ENCODE data around the gene TSEN2. TPM values are rescaled to one million over a fixed set of nuclear protein-coding genes. Genes with fewer than 3 reads are reported as not detected.

The TSEN2 gene
- total RNA-seq, 2 experiments from 2014 or later = 33.2 to 41.4 TPM

DNA sequence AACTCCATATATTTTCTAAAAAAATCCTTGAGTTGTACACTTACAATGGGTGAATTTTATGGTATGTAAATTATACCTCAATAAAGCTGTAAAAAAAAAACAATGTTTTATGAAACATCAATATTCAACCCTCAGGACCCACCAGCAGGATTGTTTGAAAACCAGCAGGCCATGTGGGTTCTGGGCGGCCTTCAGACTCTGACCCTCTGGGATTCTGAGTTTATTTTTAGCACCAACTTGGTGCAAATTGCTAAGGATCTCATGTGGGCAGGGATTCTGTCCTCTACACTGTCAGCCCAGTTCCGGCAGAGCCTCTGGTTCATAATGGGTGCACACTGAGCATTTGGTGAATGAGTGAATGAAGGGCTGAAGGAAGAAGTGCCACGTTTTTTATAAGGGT, 24.2 kb upstream of the TSEN2 start:
- Histone ChIP-seq H3K27ac (ENCODE audit: low read depth, low read length, poor library complexity, severe bottlenecking) (no peak overlapping the region), H4K20me1 (ENCODE audit: insufficient read depth, low read length) (no peaks in the 10 kb centered on the region), H3K4me2 (ENCODE audit: low read length) (no peak overlapping the region), H3K4me1 (ENCODE audit: insufficient read depth, low read length, poor library complexity, severe bottlenecking) (no peaks in the 10 kb centered on the region), H2AFZ (ENCODE audit: low read length) (no peak overlapping the region), H3K9me2 (ENCODE audit: insufficient read depth, low read length) (no peaks in the 10 kb centered on the region), H3K79me2 (ENCODE audit: insufficient read depth, low read depth, low read length) (no peaks in the 10 kb centered on the region), H3K36me3 (ENCODE audit: insufficient read depth, low read length) (no peaks in the 10 kb centered on the region), H3K9me3 (ENCODE audit: low read length) (no peaks in the 10 kb centered on the region), H3K4me3 (ENCODE audit: low read depth, low read length, poor library complexity, severe bottlenecking) (no peak overlapping the region)
- no TSS peak for BruUV-seq (replicated peaks)
- no peak for DNase-seq (ENCODE audit: low spot score)
- intact Hi-C loops (cut with micrococcal nuclease; ENCODE audit: unreplicated experiment) = no loop called here
- ChIA-PET CTCF (ENCODE audit: unreplicated experiment) (interaction anchor here (0.5 kb wide), 1 partner anchor 11 kb away, joined by 3 read pairs; no protein-coding TSS in a partner anchor), POLR2A (no interaction called here)
- TF ChIP-seq EZH2phosphoT487 (IDR thresholded peaks at IDR 0.05; ENCODE audit: borderline replicate concordance, low read depth, low read length) (no peak), CTCF (conservative IDR thresholded peaks at IDR 0.05; ENCODE audit: low read length) (no peak)

DNA sequence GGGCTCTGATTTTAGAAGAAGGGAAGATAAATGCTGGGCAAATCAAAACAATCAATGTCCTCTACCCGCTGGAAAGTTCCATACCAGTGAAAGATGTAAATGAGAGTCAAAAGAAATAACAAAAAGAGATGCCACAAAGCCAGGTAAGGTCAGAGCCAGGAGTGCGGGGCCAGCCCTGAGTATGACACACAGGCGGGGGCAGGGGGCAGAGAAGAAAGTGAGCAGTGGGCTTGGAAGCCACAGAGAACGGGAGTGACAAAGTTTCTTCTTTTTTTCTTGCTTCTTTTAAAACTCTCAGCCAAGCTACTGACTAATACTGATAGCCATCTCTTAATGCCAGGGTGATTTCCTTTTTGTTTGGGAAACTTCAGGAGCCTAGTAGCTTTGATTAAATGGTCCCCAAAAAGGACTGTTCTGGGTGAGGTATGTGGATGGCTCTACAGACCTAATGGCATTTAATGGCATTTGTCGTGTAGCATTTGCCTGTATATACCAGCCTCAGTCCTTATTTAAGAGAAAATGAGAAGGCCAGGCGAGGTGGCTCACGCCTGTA, 23.1 kb upstream of the TSEN2 start:
- H3K9me3 ChIP-seq (ENCODE audit: low read length) = no peaks in the 10 kb centered on the region
- H4K20me1 ChIP-seq (ENCODE audit: insufficient read depth, low read length) = no peaks in the 10 kb centered on the region
- no peak overlapping the region for H3K27ac ChIP-seq (ENCODE audit: low read depth, low read length, poor library complexity, severe bottlenecking)
- no peak overlapping the region for H3K4me3 ChIP-seq (ENCODE audit: low read depth, low read length, poor library complexity, severe bottlenecking)
- intact Hi-C loops (cut with micrococcal nuclease; ENCODE audit: unreplicated experiment) = no loop called here
- H3K9me2 ChIP-seq (ENCODE audit: insufficient read depth, low read length) = no peaks in the 10 kb centered on the region
- no TSS peak for BruUV-seq (replicated peaks)
- H2AFZ ChIP-seq (ENCODE audit: low read length) = no peak overlapping the region
- no peaks in the 10 kb centered on the region for H3K36me3 ChIP-seq (ENCODE audit: insufficient read depth, low read length)
- no peaks in the 10 kb centered on the region for H3K79me2 ChIP-seq (ENCODE audit: insufficient read depth, low read depth, low read length)
- POLR2A ChIA-PET = interaction anchor here (0.6 kb wide), 1 partner anchor 18 kb away, joined by 3 read pairs; no protein-coding TSS in a partner anchor
- no peaks in the 10 kb centered on the region for H3K4me1 ChIP-seq (ENCODE audit: insufficient read depth, low read length, poor library complexity, severe bottlenecking)
- TF ChIP-seq EZH2phosphoT487 (IDR thresholded peaks at IDR 0.05; ENCODE audit: borderline replicate concordance, low read depth, low read length) = no peak
- no peak for TF ChIP-seq CTCF (conservative IDR thresholded peaks at IDR 0.05; ENCODE audit: low read length)
- CTCF ChIA-PET (ENCODE audit: unreplicated experiment) = no interaction called here
- no peak for DNase-seq (ENCODE audit: low spot score)
- no peak overlapping the region for H3K4me2 ChIP-seq (ENCODE audit: low read length)

DNA sequence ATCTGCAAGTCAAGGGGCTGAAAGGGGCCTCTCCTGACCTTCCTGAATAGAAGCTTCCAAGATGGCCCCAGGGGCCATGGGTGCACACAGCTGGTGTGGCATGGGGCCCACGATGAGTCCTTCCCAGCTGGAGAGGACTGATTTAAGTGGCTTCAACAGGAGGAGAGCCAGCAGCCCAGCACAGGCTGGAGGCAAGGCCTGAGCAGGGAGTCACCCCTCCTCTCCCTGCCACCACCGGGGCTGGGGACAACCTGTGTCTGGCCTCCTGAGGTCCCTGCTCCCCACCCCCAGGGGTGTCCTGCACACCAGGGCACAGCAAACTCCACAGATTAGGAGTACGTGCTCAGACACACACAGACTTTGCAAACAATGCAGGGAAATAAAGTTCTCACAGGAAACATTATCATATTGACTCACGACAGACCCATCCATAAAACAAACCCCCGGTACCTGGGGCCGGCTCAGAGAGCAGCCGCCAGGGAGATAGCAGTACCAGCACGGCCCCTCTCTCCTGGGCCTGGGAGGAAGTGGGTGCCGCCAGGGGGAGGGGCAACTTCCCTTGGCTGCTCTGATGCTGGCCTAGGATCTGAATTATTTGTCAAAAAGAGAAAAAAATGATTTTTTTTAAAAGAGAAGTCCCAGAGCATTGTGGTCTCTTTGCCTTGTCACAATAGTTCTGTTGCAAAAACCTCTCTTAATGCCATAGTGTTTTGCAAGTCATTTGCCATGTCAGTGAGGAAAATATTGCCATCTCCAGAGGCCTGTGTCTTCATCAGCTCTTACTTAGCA, 21.9 kb upstream of the TSEN2 start:
- ChIA-PET POLR2A (no interaction called here), CTCF (ENCODE audit: unreplicated experiment) (no interaction called here)
- no TSS peak for BruUV-seq (replicated peaks)
- H3K4me2 ChIP-seq (ENCODE audit: low read length) = no peak overlapping the region
- no peaks in the 10 kb centered on the region for H3K36me3 ChIP-seq (ENCODE audit: insufficient read depth, low read length)
- TF ChIP-seq CTCF (conservative IDR thresholded peaks at IDR 0.05; ENCODE audit: low read length) = no peak
- no peak for TF ChIP-seq EZH2phosphoT487 (IDR thresholded peaks at IDR 0.05; ENCODE audit: borderline replicate concordance, low read depth, low read length)
- H3K27ac ChIP-seq (ENCODE audit: low read depth, low read length, poor library complexity, severe bottlenecking) = no peak overlapping the region
- H4K20me1 ChIP-seq (ENCODE audit: insufficient read depth, low read length) = no peaks in the 10 kb centered on the region
- H3K9me3 ChIP-seq (ENCODE audit: low read length) = no peaks in the 10 kb centered on the region
- no peak overlapping the region for H2AFZ ChIP-seq (ENCODE audit: low read length)
- H3K4me1 ChIP-seq (ENCODE audit: insufficient read depth, low read length, poor library complexity, severe bottlenecking) = no peaks in the 10 kb centered on the region
- intact Hi-C loops (cut with micrococcal nuclease; ENCODE audit: unreplicated experiment) = no loop called here
- H3K79me2 ChIP-seq (ENCODE audit: insufficient read depth, low read depth, low read length) = no peaks in the 10 kb centered on the region
- no peak for DNase-seq (ENCODE audit: low spot score)
- H3K9me2 ChIP-seq (ENCODE audit: insufficient read depth, low read length) = no peaks in the 10 kb centered on the region
- no peak overlapping the region for H3K4me3 ChIP-seq (ENCODE audit: low read depth, low read length, poor library complexity, severe bottlenecking)
